HepG2 (cell line): ENCODE measurements around the gene SVOPL. TPM values are rescaled to one million over a fixed set of nuclear protein-coding genes. Genes with fewer than 3 reads are reported as not detected.

ENCODE experiments used
- ATAC-seq: fragments of 200-7000 bp; cut with Tn5 transposase; 3 replicates; pipeline ENCODE4 v1.9.1; 2020; ENCODE audit warnings: mild to moderate bottlenecking, moderate library complexity
- BruUV-seq: library from RNA; stranded (reverse); fragments of 400-500 nt; replicated peaks from 2 replicates; lab custom pipeline; 2021; lab: Mats Ljungman, UMichigan
- CTCF ChIA-PET: fragments of 300-600 bp; formaldehyde crosslinking; extraction: SDS; loops from one replicate; lab custom pipeline; 2021; ENCODE audit warnings: low total read pairs, inconsistent platforms, low intra/inter-chr PET ratio; lab: Yijun Ruan, JAX
- POLR2A ChIA-PET: fragments of 350-600 bp; sonication (Branson Sonifier 250); formaldehyde crosslinking; loops from one replicate; lab custom pipeline; 2020; ENCODE audit warnings: antibody characterized with exemption, inconsistent platforms; lab: Yijun Ruan, JAX
- DNase-seq: peaks from one replicate; pipeline ENCODE4 v3.0.0-alpha.2; 2015; ENCODE audit warnings: low spot score
- FAIRE-seq: peaks from 3 replicates; lab custom pipeline; 2011; peaks lifted over from hg19 to GRCh38; lab: Jason Lieb, UNC
- H2AFZ ChIP-seq: one replicate; pipeline ENCODE4 v1.6.1; 2011; ENCODE audit warnings: low read length, inconsistent platforms
- H3K27ac ChIP-seq: fragments of 300-600 bp; 3 replicates; pipeline ENCODE4 v1.8.0; 2011; ENCODE audit warnings: mixed run types, mild to moderate bottlenecking, mixed read lengths, low read length, inconsistent platforms; ENCODE audit not compliant: insufficient read depth; ENCODE audit errors: extremely low read length
- H3K27me3 ChIP-seq, 2 experiments: fragments of 200-600 bp in 1 of 2; 2 replicates in 1 of 2; 3 replicates in 1 of 2; pipeline versions ENCODE4 v1.6.0 to v1.8.0; 2011; ENCODE audit warnings: low read length in 2 of 2, mild to moderate bottlenecking in 2 of 2, moderate library complexity in 2 of 2, inconsistent platforms in 1 of 2; ENCODE audit not compliant: insufficient read depth in 2 of 2, control insufficient read depth in 1 of 2
- H3K36me3 ChIP-seq, 2 experiments: fragments of 200-600 bp in 1 of 2; replicated peaks in 1 of 2; 2 replicates in 1 of 2; 3 replicates in 1 of 2; pipeline versions ENCODE4 v1.5.1 to v1.8.0; 2011; ENCODE audit warnings: low read length in 2 of 2, inconsistent platforms in 1 of 2; ENCODE audit not compliant: insufficient read depth in 2 of 2, control insufficient read depth in 1 of 2
- H3K4me1 ChIP-seq: 2 replicates; pipeline ENCODE4 v1.5.1; 2012; ENCODE audit warnings: low read length, inconsistent platforms; ENCODE audit not compliant: insufficient read depth
- H3K4me2 ChIP-seq: 2 replicates; pipeline ENCODE4 v1.6.0; 2011; ENCODE audit warnings: low read depth, low read length, inconsistent platforms
- H3K4me3 ChIP-seq, 3 experiments: fragments of 200-600 bp in 1 of 3; sonication (generic), shearing (Covaris generic) in 1 of 3; replicated peaks in 1 of 3; 2 replicates each; pipeline ENCODE4 v1.5.1; 2011 to 2016; ENCODE audit warnings: low read length in 3 of 3, inconsistent platforms in 2 of 3, low read depth in 2 of 3, mild to moderate bottlenecking in 2 of 3, control low read depth in 1 of 3, mixed read lengths in 1 of 3; ENCODE audit not compliant: insufficient read depth in 1 of 3
- H3K79me2 ChIP-seq: one replicate; pipeline ENCODE4 v1.6.1; 2011; ENCODE audit warnings: low read length, inconsistent platforms; ENCODE audit not compliant: insufficient read depth
- H3K9ac ChIP-seq: 2 replicates; pipeline ENCODE4 v1.6.0; 2011; ENCODE audit warnings: mild to moderate bottlenecking, low read depth, low read length, inconsistent platforms; ENCODE audit not compliant: insufficient read depth
- H3K9me3 ChIP-seq: 2 replicates; pipeline ENCODE4 v1.5.1; 2012; ENCODE audit warnings: mild to moderate bottlenecking, low read length
- H4K20me1 ChIP-seq: 2 replicates; pipeline ENCODE4 v1.6.0; 2011; ENCODE audit warnings: inconsistent platforms, mild to moderate bottlenecking, low read length, moderate library complexity; ENCODE audit not compliant: insufficient read depth
- CSRNP2 ChIP-seq: sonication (generic); formaldehyde crosslinking; conservative IDR thresholded peaks from 2 replicates; pipeline ENCODE4 v1.8.0; 2022; ENCODE audit warnings: low read depth, missing genetic modification reagents
- KDM1A ChIP-seq: IDR thresholded peaks from 2 replicates; pipeline ENCODE4 v1.6.1; 2016; ENCODE audit warnings: missing compliant biosample characterization
- KLF11 ChIP-seq: IDR thresholded peaks from 2 replicates; pipeline ENCODE4 v1.6.1; 2016; ENCODE audit warnings: missing compliant biosample characterization
- ZNF276 ChIP-seq: sonication (generic); formaldehyde crosslinking; IDR thresholded peaks from 2 replicates; pipeline ENCODE4 v1.4.0; 2020; ENCODE audit warnings: mild to moderate bottlenecking, low read depth, missing genetic modification reagents
- WGBS: methylation state at CpG from one replicate; pipeline ENCODE4 v1.1.6; 2017; ENCODE audit warnings: low lambda C conversion rate; 5-methylcytosine and 5-hydroxymethylcytosine counted together
- in situ Hi-C: cut with HindIII; loops from 2 replicates; pipeline ENCODE4 v1.10.0; 2017; ENCODE audit warnings: low pct_unique_long_range_greater_than_20kb; ENCODE audit not compliant: extremely low pct_ligation_motif_present
- intact Hi-C: fragments of 100-400 bp; cut with micrococcal nuclease; formaldehyde crosslinking; loops from one replicate; pipeline ENCODE4 v1.10.0; 2022; ENCODE audit not compliant: unreplicated experiment
- polyA plus RNA-seq, 8 experiments: library from polyadenylated mRNA; depleted of rRNA in 3 of 8; stranded (reverse) in 7 of 8; unstranded in 1 of 8; fragments of >200 nt; fragmentation: Illumina TruSeq in 4 of 8; extraction: Trizol in 4 of 8; gene quantifications; 2 replicates each; pipeline versions ENCODE4 v1.2.1 to v1.2.3, GENCODE V29; 2011 to 2016; ENCODE audit warnings: low read depth in 4 of 8, missing spikeins in 1 of 8, mixed read lengths in 1 of 8; ENCODE audit not compliant: insufficient read depth in 1 of 8
- total RNA-seq, 5 experiments: library from RNA; depleted of rRNA; stranded (reverse); fragments of >200 nt; fragmentation: Illumina TruSeq; extraction: Trizol; gene quantifications; 2 replicates each; pipeline ENCODE4 v1.2.3, GENCODE V29; 2016; ENCODE audit warnings: low read depth in 1 of 5

The SVOPL gene
- total and polyA plus RNA-seq, 2 of the 13 experiments (the other 11 are each of a cell fraction or from before 2014, with no cell fraction given) = not detected

- no TSS peak for BruUV-seq
- Histone ChIP-seq H3K36me3 (no peaks in the 10 kb centered on the region), H3K4me2 (no peak overlapping the region), H3K27ac (no peak overlapping the region), H3K4me1 (peaks cover 66% of the 10 kb centered on the region), H3K27me3 (peaks cover 0 to 16% of the 10 kb centered on the region in 2 experiments; a peak in 2 of 5 replicates), H3K4me3 (no peak overlapping the region), H3K9me3 (no peaks in the 10 kb centered on the region), H3K9ac (no peak overlapping the region), H4K20me1 (no peaks in the 10 kb centered on the region), H2AFZ (no peak overlapping the region), H3K79me2 (no peaks in the 10 kb centered on the region)
- ATAC-seq (no peak), DNase-seq (no peak), FAIRE-seq (no peak)
- WGBS = 87% methylated on average over 15 of the region's 15 CpGs
- intact Hi-C loops = no loop called here
- ChIA-PET POLR2A (no interaction called here), CTCF (no interaction called here)
- TF ChIP-seq CSRNP2 = no peak
- TF ChIP-seq ZNF276 (CRISPR knock-in tag) = no peak
- TF ChIP-seq KDM1A (CRISPR knock-in tag) = no peak
- in situ Hi-C loops = no loop called here
Measured at GRCh38 chr7:138750473-138750872, 49.3 kb upstream of the SVOPL start.

GRCh38 chr7:138749960-138750359, 48.8 kb upstream of the SVOPL start:
- Histone ChIP-seq H3K9me3 (no peaks in the 10 kb centered on the region), H3K27ac (no peak overlapping the region), H3K36me3 (no peaks in the 10 kb centered on the region), H3K27me3 (peaks cover 0 to 16% of the 10 kb centered on the region in 2 experiments; a peak in 2 of 5 replicates), H3K4me3 (no peak overlapping the region), H3K4me2 (no peak overlapping the region; the same call in 1 of the 2 replicates), H3K79me2 (no peaks in the 10 kb centered on the region), H3K9ac (no peak overlapping the region), H2AFZ (no peak overlapping the region), H4K20me1 (no peaks in the 10 kb centered on the region), H3K4me1 (peaks cover 60% of the 10 kb centered on the region)
- DNase-seq = no peak
- no peak for ATAC-seq
- POLR2A ChIA-PET = no interaction called here
- 21% methylated on average over 3 of the region's 3 CpGs for WGBS
- in situ Hi-C loops (loop anchor here (25.0 kb wide), 2 partner anchors 313 to 738 kb away; partner anchors contain the start of gene CREB3L2), intact Hi-C loops (no loop called here)
- no peak for TF ChIP-seq KLF11
- CTCF ChIA-PET = no interaction called here
- no peak for FAIRE-seq
- BruUV-seq = no TSS peak
